ENCODE results near the gene VPS39. TPM values are rescaled to one million over a fixed set of nuclear protein-coding genes. Genes with fewer than 3 reads are reported as not detected.

The VPS39 gene
- total RNA-seq, 1 donor from 2014 or later, result 79.9 TPM

DNA sequence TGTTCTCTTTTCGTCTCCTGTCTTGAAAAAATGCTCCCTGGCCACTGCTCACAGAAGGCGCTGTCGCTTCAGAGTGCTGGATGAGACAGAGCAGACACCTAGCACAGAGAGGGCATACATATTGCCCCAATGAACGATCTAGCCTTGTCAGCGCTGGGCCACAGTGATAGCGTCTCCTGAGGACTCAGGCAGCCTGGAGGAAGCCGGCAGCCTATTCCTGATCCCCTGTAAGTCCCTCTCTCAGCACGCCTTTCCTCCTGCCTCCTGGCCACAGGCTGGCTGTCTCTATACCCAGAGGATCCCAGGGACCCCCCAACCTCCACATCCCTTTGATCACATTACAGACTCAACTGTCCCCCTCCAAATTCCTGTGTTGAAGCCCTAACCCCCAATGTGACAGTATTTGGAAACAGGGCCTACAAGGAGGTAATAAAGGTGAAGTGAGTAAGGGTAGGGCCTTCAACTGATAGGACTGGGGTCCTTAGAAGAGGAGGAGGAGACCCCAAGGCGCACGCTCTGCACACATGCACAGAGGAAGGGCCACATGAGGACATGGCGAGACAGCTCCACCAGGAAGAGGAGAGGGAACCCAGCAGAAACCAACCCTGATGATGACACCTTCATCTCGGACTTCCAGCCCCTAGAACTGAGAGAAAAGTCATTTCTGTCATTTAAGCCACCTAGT lies 59.2 kb downstream of the VPS39 start:
- no peak overlapping the region for H3K4me3 ChIP-seq
- no peak overlapping the region for H3K27ac ChIP-seq
- H3K27me3 ChIP-seq (ENCODE audit: low read depth), result no peaks in the 10 kb centered on the region
- ATAC-seq (no peak), DNase-seq (no peak)
- H3K36me3 ChIP-seq, result no peaks in the 10 kb centered on the region
- intact Hi-C loops (cut with DNase I), result no loop called here
- H3K9me3 ChIP-seq, result no peaks in the 10 kb centered on the region
- TF ChIP-seq, protein P1, sequence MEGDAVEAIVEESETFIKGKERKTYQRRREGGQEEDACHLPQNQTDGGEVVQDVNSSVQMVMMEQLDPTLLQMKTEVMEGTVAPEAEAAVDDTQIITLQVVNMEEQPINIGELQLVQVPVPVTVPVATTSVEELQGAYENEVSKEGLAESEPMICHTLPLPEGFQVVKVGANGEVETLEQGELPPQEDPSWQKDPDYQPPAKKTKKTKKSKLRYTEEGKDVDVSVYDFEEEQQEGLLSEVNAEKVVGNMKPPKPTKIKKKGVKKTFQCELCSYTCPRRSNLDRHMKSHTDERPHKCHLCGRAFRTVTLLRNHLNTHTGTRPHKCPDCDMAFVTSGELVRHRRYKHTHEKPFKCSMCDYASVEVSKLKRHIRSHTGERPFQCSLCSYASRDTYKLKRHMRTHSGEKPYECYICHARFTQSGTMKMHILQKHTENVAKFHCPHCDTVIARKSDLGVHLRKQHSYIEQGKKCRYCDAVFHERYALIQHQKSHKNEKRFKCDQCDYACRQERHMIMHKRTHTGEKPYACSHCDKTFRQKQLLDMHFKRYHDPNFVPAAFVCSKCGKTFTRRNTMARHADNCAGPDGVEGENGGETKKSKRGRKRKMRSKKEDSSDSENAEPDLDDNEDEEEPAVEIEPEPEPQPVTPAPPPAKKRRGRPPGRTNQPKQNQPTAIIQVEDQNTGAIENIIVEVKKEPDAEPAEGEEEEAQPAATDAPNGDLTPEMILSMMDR (IDR thresholded peaks at IDR 0.05), result no peak
- H3K4me1 ChIP-seq, result peaks cover 9% of the 10 kb centered on the region

DNA sequence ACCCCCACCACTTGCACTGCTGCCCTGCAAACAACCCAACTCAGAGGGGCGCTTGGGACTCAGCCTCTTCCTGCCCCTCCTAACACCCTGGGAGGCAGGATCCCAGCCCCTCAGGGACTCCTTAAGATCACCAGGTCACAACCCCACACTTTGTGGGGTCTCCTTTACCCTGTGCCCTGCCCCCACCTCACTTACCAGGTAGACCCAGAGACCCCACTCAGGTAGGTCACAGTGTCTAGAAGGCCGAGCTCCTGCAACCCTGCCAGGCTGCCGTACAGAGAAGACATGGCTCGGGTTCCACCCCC lies 60.7 kb downstream of the VPS39 start:
- no peak for DNase-seq
- TF ChIP-seq, protein P1 (IDR thresholded peaks at IDR 0.05), result no peak
- ATAC-seq, result no peak

DNA sequence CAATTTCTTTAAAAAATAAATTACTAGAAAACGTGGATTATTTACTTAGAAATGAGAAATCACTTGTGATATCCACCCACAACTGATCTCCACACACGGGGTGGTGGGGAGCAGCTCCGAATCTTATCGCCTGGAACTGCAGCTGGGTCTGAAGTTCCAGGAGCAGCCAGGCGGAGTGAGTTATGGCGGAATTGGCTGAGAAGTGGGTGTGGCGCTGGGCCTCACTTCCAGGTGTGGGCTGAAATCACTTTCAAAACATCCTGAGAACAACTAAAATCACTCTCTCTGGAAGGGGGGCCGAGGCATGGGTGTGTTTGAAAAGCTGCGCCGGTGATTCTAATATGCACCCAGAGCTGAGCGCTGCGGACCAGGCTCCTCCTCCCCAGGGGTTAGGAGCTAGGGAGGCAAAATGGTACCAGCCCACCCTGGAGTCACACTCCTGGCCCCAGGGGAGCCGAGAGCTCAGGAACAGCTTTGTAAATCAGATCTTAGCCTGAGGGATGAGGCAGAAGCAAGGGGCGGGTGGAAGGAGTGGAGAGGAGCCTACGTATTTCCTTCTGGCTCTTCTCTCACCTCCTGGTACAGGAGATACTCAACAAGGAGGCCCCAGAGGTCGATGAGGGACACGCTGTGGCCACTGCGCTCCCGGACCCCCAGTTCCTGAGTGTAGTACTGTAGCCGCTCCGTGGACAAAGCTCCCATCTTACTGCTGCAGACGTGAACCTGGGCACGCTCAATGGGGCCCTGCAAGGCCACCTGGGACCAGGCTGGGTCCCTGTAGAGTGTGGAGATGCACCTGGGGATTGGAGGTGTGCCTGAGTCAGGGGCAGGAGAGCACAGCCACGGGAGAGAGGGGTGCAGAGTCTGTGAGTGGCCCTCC lies 61.3 kb downstream of the VPS39 start:
- TF ChIP-seq, protein P1 (IDR thresholded peaks at IDR 0.05), result no peak
- intact Hi-C loops (cut with DNase I), result no loop called here

More for the DNA sequence above, 60.7 kb downstream of the VPS39 start:
- H3K9me3 ChIP-seq, result no peaks in the 10 kb centered on the region
- no peak overlapping the region for H3K27ac ChIP-seq
- intact Hi-C loops (cut with DNase I), result no loop called here
- H3K4me3 ChIP-seq, result no peak overlapping the region
- H3K4me1 ChIP-seq, result peaks cover 9% of the 10 kb centered on the region
- H3K36me3 ChIP-seq, result no peaks in the 10 kb centered on the region
- no peaks in the 10 kb centered on the region for H3K27me3 ChIP-seq (ENCODE audit: low read depth)

DNA sequence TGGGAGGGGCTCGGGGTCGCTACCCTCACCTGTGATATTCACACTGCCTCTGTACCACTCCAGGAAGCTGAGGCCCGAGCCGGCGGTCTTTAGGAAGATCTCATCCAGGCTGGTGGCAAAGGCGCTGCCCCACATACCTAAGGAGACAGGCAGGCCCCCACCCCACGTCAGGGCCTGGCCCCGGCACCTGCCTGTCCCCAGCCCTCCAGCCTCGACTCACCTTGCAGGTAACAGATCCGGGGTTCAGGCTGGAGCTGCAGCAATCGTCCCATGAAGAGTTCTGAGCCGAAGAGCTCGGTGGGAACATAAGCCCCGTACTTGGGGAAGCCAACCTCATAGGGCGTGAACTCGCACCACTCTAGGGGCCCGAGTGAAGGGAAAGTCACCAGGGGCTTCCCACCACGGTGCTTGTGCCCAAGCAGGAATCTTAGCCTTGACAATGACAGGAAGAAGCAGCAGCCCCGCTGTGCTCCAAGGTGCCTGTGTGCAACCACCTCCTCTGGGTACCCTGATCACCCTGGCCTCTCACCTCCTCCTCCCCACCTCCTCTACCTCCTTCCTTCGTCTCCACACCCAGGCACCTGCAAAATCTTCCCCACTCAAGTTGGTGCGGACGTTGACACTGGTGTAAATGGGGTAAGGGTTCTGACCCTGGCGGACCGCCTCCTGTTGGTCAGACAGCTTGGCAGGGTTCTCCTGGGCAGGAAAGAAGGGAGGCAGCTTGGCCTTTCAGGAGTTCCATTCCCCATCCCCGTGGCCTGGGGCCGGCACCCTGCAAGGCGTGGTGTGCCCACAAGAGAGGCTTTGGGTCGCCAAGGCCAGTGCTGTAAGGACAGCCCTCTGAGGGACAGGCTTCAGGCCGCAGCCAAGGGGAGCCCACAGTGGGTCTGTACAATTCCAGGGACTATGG lies 62.3 kb downstream of the VPS39 start:
- H3K4me1 ChIP-seq, result no peaks in the 10 kb centered on the region
- intact Hi-C loops (cut with DNase I), result no loop called here
- TF ChIP-seq, protein P1 (IDR thresholded peaks at IDR 0.05), result no peak
- no peak for ATAC-seq
- no peaks in the 10 kb centered on the region for H3K36me3 ChIP-seq
- no peak for DNase-seq
- H3K27ac ChIP-seq, result no peak overlapping the region
- H3K9me3 ChIP-seq, result no peaks in the 10 kb centered on the region
- H3K4me3 ChIP-seq, result no peak overlapping the region
- no peaks in the 10 kb centered on the region for H3K27me3 ChIP-seq (ENCODE audit: low read depth)

More for the DNA sequence above, 61.3 kb downstream of the VPS39 start:
- Histone ChIP-seq H3K27ac (no peak overlapping the region), H3K4me1 (peaks cover 5% of the 10 kb centered on the region), H3K27me3 (ENCODE audit: low read depth) (no peaks in the 10 kb centered on the region), H3K9me3 (no peaks in the 10 kb centered on the region), H3K4me3 (no peak overlapping the region), H3K36me3 (no peaks in the 10 kb centered on the region)
- DNase-seq (no peak), ATAC-seq (no peak)

DNA sequence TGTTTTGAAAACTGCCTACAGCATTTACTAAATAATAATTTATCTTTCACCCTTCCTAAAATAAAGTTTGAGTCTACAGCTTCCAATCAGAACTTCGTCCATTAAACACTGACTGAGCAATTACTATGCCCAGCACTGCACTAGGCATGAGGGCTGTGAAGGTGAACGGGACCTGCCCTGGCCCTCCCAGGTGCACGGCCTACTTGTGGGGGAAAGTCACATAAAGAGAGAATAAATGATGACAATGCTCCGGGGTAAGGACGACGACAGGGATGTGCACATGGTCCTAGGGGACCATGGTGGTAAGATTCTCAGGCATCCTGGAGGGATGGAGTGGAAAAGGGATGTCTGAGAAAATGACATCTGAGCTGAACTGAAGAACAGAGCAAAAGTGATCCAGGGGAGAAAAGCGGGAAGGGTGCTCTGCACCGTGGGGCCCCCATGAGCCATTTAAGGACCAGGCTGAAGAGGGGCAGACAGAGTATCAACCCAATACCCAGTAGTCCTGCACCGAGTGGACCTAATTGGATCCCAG lies 63.2 kb downstream of the VPS39 start:
- intact Hi-C loops (cut with DNase I), result no loop called here
- no peak for DNase-seq

More for the DNA sequence above, 63.2 kb downstream of the VPS39 start:
- no peak for ATAC-seq
- Histone ChIP-seq H3K27ac (no peak overlapping the region), H3K9me3 (no peaks in the 10 kb centered on the region), H3K27me3 (ENCODE audit: low read depth) (no peaks in the 10 kb centered on the region), H3K4me1 (no peaks in the 10 kb centered on the region), H3K4me3 (no peak overlapping the region), H3K36me3 (no peaks in the 10 kb centered on the region)
- TF ChIP-seq, protein P1 (IDR thresholded peaks at IDR 0.05), result no peak
